PC-3 (cell line): ENCODE measurements around the gene UCP2.

Source experiments
- CTCF ChIP-seq: fragments of 300-600 bp; sonication (generic); conservative IDR thresholded peaks from 2 replicates; pipeline ENCODE4 v1.5.1; 2017; ENCODE audit warnings: antibody characterized with exemption, low read depth, mild to moderate bottlenecking, low read length
- EZH2 ChIP-seq: fragments of 300-600 bp; sonication (generic); IDR thresholded peaks from one replicate; pipeline ENCODE4 v1.6.1; 2017; ENCODE audit warnings: antibody characterized with exemption, mild to moderate bottlenecking, low read length; ENCODE audit not compliant: unreplicated experiment
- EZH2phosphoT487 ChIP-seq: fragments of 300-600 bp; sonication (generic); IDR thresholded peaks from 2 replicates; pipeline ENCODE4 v1.6.1; 2018; ENCODE audit warnings: mild to moderate bottlenecking, antibody characterized with exemption, low read length, borderline replicate concordance

GRCh38 chr11:73958521-73959141, 24.0 kb downstream of the UCP2 start:
- TF ChIP-seq CTCF (no peak), EZH2 (no peak), EZH2phosphoT487 (no peak)
